Activated naive CD8-positive, alpha-beta T cell treated with anti-CD3 and anti-CD28 coated beads, Interleukin-2, amount 10 ng/mL, durations not matched to agents 7 days and 5 days (primary cell): ENCODE measurements around the gene SLC29A3. TPM values are rescaled to one million over a fixed set of nuclear protein-coding genes. Genes with fewer than 3 reads are reported as not detected.

Source experiments
- ATAC-seq: fragments of 150-1000 bp; cut with Tn5 transposase; one replicate; pipeline ENCODE4 v1.10.0; 2021; ENCODE audit warnings: low read depth, moderate library complexity
- POLR2A ChIA-PET: fragments of 350-600 bp; sonication (Branson Sonifier 250); formaldehyde crosslinking; loops from one replicate; lab custom pipeline; 2021; ENCODE audit warnings: antibody characterized with exemption; lab: Charles Lee
- DNase-seq: peaks from one replicate; pipeline ENCODE4 v3.0.0; 2021
- H3K27ac Mint-ChIP-seq: one replicate; pipeline ENCODE4 v1.8.0; 2022; ENCODE audit warnings: mild to moderate bottlenecking, mixed read lengths
- H3K27me3 Mint-ChIP-seq: one replicate; pipeline ENCODE4 v1.8.0; 2022; ENCODE audit warnings: mild to moderate bottlenecking, moderate library complexity, mixed read lengths
- H3K36me3 Mint-ChIP-seq: one replicate; pipeline ENCODE4 v1.8.0; 2021; ENCODE audit warnings: mild to moderate bottlenecking, mixed read lengths
- H3K4me1 Mint-ChIP-seq: one replicate; pipeline ENCODE4 v1.8.0; 2021; ENCODE audit warnings: mixed read lengths
- H3K4me3 Mint-ChIP-seq: one replicate; pipeline ENCODE4 v1.8.0; 2022; ENCODE audit warnings: mild to moderate bottlenecking, moderate library complexity, mixed read lengths
- H3K9me3 Mint-ChIP-seq: one replicate; pipeline ENCODE4 v1.8.0; 2021; ENCODE audit warnings: mixed read lengths
- total RNA-seq, 2 experiments: library from RNA; stranded (reverse); gene quantifications; one replicate each; pipeline ENCODE4 v1.2.3, GENCODE V29; 2021

SLC29A3 gene
- total RNA-seq, 2 experiments from 2014 or later: 5.6 to 5.8 TPM

DNA sequence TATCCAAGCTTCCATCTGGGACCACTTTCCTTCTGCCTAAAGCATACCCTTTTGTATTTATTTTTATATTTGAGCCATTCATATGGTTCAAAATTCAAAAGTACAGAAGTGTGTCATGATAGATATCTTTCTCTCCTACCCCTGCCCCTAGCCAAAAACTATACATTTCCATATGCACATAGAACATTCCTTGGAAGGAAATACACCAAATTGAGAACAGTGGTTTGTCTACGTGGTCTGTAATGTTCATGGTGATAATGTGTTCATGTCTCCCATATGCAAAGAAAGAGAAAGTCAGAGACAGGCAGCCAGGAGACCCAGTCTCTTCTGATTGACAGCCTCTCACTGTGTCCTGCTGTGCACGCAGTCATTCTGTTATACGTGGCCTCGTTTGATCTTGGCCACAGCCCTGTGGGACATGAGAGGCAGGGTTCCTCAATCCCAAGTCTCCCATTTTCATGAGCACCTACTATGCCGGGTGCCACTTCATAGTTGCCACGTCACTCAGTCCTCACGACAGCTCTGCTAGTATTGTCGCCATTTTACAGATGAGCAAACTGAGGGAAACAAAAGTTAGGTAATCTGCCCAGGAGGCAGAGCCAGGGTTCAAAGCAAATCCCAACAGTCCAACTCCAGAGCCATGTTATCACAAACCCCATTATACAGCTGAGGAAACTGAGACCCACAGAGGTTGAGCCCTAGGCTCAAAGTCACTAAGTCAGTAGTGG is 69.7 kb downstream of the SLC29A3 start:
- no peak for DNase-seq
- POLR2A ChIA-PET: no interaction called here
- Mint-ChIP-seq H3K4me3 (no peak overlapping the region), H3K36me3 (no peaks in the 10 kb centered on the region), H3K27me3 (peaks cover 31% of the 10 kb centered on the region), H3K27ac (no peak overlapping the region), H3K4me1 (no peaks in the 10 kb centered on the region), H3K9me3 (no peaks in the 10 kb centered on the region)
- no peak for ATAC-seq

DNA sequence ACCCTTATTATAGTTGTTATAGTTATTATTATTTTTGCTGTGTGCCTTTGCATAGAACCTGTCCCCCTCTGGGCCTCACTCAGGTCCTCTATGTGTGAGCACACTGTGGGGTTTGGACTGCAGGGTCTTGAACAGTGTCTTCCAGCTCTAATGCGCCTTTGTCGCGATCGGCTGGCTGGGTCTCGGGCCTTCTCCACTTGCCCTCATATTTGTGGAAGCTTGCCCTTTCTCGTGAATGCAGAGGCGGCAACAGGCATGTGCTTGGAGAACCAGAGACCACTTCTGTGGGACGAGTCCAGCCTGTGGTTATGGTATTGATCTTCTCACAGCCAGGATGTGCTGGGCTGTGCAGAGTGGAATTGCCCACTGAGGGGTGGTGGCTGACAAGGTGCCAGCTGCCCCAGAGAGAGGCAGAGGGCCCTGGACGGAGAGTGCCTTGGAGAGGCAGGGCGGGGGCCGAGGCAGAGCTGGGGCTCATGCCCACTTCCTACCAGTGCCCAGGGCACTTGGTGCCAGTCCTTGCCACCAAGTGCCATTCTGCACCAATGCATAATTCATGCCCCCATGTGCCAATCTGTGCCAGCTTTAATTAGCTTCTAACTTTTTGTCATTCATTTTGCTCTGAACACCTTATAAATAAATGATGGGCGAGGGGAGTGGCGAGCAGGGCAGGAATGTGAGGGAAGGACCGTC is 70.9 kb downstream of the SLC29A3 start:
- no peaks in the 10 kb centered on the region for H3K9me3 Mint-ChIP-seq
- DNase-seq: no peak
- H3K4me3 Mint-ChIP-seq: no peak overlapping the region
- POLR2A ChIA-PET: no interaction called here
- no peak for ATAC-seq
- H3K27me3 Mint-ChIP-seq: peaks cover 35% of the 10 kb centered on the region
- H3K36me3 Mint-ChIP-seq: no peaks in the 10 kb centered on the region
- H3K4me1 Mint-ChIP-seq: no peaks in the 10 kb centered on the region
- H3K27ac Mint-ChIP-seq: no peak overlapping the region

DNA sequence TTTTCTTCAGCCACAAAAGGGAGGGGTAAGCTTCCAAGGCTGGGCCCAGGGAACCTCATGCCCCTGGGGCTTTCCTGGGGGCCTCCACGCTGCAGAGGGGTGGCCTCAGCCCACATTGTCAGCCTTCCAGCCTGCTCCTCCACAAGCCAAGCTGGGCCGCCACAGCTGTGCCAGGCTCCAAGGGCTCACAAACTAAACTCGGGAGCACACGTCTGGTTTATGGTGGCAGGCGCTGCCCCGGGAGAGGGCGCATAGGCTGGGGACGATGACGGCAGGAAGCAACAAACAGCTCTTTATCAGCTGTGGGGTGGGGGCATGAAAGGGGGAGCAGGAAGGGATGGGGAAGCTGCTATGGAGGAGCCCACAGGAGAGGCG is 71.4 kb downstream of the SLC29A3 start:
- POLR2A ChIA-PET: no interaction called here
- Mint-ChIP-seq H3K4me1 (no peaks in the 10 kb centered on the region), H3K27ac (no peak overlapping the region), H3K4me3 (no peak overlapping the region), H3K36me3 (no peaks in the 10 kb centered on the region), H3K9me3 (no peaks in the 10 kb centered on the region), H3K27me3 (peaks cover 41% of the 10 kb centered on the region)
- DNase-seq (no peak), ATAC-seq (no peak)

DNA sequence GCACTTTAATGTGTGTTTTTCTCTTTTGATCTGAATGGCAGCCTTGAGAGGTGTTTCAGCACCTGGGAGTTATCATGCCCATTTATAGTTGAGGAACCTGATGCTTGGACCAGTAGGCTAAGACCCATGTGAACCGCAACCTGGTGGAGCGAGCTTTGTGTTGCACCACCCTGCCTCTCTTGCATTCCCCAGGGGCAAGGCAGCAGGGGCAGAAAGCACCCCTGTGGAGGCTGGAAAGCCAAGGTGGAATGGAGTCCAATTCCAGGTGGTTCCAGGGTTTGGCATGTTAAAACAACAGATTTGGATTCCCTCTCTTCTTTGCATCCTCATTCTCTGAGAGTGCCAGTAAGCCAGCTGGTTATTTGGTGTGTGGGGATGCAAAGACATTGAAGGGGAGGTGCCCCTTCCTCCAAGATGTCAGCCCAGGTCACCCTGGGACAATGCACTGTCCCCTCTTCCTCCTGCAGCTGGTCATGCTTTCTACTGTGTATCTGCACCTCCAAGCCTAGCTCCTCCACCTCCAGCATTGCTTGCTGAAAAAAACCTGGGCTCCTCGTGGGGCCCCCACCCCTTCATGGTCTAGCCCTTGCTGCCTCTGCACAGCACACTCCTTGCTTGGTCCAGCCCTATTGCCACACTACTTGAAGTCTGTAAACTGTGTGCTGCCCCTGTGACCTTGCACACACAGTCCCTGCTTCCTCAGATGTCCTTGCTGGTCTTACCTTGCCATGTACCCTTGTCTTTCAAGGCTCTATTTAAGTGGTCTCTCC is 72.0 kb downstream of the SLC29A3 start:
- no peaks in the 10 kb centered on the region for H3K4me1 Mint-ChIP-seq
- DNase-seq (no peak), ATAC-seq (no peak)
- H3K9me3 Mint-ChIP-seq: no peaks in the 10 kb centered on the region
- H3K4me3 Mint-ChIP-seq: no peak overlapping the region
- H3K27me3 Mint-ChIP-seq: peaks cover 47% of the 10 kb centered on the region
- H3K36me3 Mint-ChIP-seq: no peaks in the 10 kb centered on the region
- no peak overlapping the region for H3K27ac Mint-ChIP-seq
- POLR2A ChIA-PET: no interaction called here

DNA sequence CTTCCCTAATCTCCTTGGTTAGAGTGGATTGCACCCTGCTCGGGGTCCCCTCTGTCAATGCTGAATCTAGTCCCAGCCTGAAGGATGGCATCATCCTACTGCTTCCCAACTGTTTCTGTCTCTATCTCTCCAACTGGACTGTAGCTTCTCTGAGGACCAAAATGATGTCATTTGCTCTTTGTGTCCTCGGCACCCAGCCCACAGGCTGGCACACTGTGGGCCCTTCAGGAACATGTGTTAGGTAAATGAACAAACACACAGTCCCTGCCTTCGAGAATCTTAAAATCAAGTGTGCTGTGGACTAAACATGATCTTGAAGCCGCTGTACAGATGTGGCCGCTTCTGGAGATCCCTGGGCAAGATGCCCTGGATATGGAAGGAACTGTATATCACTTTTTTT is 72.6 kb downstream of the SLC29A3 start:
- H3K36me3 Mint-ChIP-seq: no peaks in the 10 kb centered on the region
- no peak for ATAC-seq
- POLR2A ChIA-PET: no interaction called here
- H3K27ac Mint-ChIP-seq: no peak overlapping the region
- H3K4me1 Mint-ChIP-seq: no peaks in the 10 kb centered on the region
- no peak overlapping the region for H3K4me3 Mint-ChIP-seq
- DNase-seq: no peak
- H3K9me3 Mint-ChIP-seq: no peaks in the 10 kb centered on the region
- H3K27me3 Mint-ChIP-seq: peaks cover 45% of the 10 kb centered on the region

DNA sequence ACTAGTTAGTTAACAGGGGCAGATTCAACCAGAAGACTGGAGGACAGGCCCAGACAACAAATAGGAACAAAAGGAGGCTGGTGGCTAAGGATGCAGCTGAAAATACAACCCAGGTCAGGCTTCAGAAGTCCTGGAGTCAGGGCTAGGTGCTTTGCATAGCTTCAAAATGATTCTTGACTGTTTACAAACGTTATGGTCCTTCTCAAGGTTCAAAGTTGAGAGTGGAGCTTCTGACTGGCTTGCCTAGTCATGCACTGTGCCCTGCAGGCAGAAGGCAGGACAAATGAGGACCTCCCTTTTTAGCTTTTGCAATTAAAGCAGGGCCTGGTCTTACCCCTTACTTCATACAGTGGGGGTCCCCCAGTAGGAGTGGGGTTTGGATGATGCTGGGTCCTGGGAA is 73.2 kb downstream of the SLC29A3 start:
- ATAC-seq (no peak), DNase-seq (no peak)
- Mint-ChIP-seq H3K36me3 (no peaks in the 10 kb centered on the region), H3K27me3 (peaks cover 45% of the 10 kb centered on the region), H3K27ac (no peak overlapping the region), H3K4me1 (no peaks in the 10 kb centered on the region), H3K4me3 (no peak overlapping the region), H3K9me3 (no peaks in the 10 kb centered on the region)
- POLR2A ChIA-PET: no interaction called here

DNA sequence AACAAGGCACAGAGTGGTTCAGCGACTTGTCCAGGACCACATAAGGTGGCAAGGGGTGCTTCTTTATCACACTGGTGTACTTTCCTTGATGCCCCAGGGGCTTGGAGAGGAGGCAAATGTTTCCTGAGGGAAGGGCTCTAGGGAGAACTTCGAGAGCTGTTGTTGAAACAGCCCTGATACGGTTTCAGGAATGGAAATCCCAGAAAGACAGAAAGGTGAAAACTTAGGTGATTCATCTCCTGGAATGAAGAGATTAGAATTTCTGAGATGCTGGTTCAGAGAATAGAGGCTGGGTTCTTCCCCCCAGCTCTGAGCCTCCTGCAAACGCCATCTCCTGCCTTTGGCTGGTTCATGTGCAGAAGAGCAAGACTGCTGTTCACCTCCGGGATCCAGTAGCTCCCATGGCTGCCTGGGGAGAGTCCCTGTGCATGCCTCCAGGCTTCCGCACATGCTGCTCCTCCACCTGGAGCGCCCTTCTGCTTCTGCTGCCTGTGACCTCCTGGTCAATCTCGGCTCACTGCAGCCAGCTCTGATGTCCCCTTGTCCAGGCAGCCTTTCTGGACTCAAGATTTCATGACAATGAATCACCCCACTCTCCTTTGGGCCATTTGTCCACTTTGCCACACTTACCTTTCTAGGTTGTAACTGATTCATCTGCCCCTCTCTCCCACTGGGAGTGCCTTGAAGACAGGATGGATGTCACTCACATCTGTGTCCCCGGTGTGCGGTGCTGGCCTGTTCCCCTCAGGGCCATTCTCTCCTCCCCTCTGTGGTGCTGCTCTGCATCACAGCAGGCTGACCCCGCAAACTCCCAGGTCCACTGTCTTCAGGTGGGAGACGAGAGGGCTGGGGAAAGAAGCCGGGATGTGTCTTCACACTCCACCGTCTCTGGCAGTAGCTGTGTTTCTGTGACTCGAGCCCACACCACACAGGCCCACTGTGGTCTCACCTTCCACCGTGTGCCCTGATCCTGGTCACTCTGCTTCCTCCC is 74.0 kb downstream of the SLC29A3 start:
- POLR2A ChIA-PET: no interaction called here
- H3K27me3 Mint-ChIP-seq: peaks cover 49% of the 10 kb centered on the region

DNA sequence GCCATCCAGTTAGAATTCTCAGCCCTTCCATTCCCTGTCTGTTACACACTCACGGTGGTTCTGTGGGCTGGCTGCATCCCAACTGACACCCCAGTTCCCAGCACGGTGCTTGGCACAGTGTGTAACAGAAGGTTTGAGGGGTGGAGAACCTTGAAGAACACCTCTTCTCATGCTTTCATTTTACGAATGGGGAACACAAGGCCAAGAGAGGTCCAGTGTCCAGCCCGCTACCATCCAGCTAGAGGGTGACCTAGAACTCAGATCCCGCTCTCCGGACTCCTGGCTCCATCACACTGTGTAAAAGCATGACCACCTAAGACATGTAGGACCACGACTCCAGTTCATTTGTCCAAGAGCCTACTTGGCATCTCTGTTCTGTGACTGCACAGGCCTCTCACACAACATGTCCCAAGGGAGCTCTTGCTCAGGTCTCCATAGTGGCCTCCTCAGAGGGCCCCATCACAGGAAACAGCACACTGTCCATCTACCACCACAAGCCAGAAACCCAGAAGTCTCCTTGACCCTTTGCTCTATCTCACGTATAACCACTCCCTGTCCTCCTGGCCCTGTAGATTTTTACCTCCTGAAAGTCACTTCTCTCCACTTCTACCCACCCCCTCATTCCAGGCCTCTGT is 74.9 kb downstream of the SLC29A3 start:
- H3K4me1 Mint-ChIP-seq: peaks cover 2% of the 10 kb centered on the region
- H3K9me3 Mint-ChIP-seq: no peaks in the 10 kb centered on the region
- H3K27ac Mint-ChIP-seq: no peak overlapping the region
- H3K27me3 Mint-ChIP-seq: peaks cover 50% of the 10 kb centered on the region
- H3K4me3 Mint-ChIP-seq: no peak overlapping the region
- no peak for DNase-seq
- no peaks in the 10 kb centered on the region for H3K36me3 Mint-ChIP-seq
- ATAC-seq: no peak
- POLR2A ChIA-PET: no interaction called here

More for the DNA sequence above, 74.0 kb downstream of the SLC29A3 start:
- ATAC-seq (no peak), DNase-seq (no peak)
- Mint-ChIP-seq H3K9me3 (no peaks in the 10 kb centered on the region), H3K4me1 (peaks cover under 1% of the 10 kb centered on the region), H3K27ac (no peak overlapping the region), H3K4me3 (no peak overlapping the region), H3K36me3 (no peaks in the 10 kb centered on the region)

DNA sequence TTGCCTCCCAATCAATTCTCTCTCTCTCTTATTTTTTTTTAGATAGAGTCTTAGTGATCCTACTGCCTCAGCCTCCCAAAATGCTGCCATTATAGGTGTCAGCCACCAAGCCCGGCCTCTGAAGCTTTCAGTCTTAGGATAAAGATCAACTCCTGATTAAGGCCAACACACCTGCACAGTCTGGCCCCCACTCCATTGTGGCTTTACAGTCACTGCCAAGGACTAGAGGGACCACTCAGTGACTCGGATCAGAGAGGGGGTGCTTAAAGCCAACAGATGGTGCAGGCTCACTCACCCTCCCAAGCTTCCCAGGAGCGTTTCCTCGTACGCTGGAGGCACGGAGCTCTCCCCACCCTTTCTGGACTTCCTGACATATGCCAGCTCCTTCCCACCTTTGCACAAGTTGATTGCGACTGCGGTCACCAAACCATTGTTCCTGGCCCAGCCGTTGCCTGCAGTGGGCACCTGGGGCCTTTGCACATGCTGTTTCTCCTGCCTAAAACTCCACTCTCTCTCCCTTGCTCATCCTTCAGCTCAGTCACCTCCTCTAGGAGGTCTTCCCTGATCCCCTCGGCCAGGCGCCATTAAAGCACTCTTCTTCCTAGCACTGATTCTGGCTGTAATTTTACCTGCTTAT is 76.0 kb downstream of the SLC29A3 start:
- POLR2A ChIA-PET: no interaction called here
- Mint-ChIP-seq H3K27me3 (peaks cover 61% of the 10 kb centered on the region), H3K4me3 (no peak overlapping the region), H3K27ac (no peak overlapping the region), H3K9me3 (no peaks in the 10 kb centered on the region), H3K36me3 (no peaks in the 10 kb centered on the region), H3K4me1 (peaks cover 2% of the 10 kb centered on the region)
- ATAC-seq (no peak), DNase-seq (no peak)

DNA sequence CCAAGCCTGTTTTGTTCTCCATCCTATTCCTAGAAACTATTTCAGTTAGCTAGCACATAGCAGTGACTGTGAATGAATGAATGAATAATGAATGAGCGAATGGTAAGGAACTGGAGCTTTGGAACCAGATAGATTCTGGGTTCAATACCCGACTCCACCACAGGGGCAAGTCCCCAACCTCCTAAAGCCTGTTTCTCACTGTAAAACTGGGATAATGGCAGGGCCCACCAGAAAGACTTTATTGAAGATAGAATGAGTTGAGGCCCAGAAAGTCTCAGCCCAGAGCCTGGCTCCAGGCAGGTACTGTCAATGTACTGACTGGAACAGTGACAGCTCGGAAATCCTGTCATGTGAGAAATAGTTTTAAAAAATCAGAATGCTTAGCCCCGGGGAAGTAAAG is 76.6 kb downstream of the SLC29A3 start:
- no peak for ATAC-seq
- POLR2A ChIA-PET: no interaction called here
- Mint-ChIP-seq H3K36me3 (no peaks in the 10 kb centered on the region), H3K27me3 (peaks cover 63% of the 10 kb centered on the region), H3K9me3 (no peaks in the 10 kb centered on the region), H3K4me1 (peaks cover 2% of the 10 kb centered on the region), H3K27ac (no peak overlapping the region), H3K4me3 (no peak overlapping the region)
- DNase-seq: no peak

DNA sequence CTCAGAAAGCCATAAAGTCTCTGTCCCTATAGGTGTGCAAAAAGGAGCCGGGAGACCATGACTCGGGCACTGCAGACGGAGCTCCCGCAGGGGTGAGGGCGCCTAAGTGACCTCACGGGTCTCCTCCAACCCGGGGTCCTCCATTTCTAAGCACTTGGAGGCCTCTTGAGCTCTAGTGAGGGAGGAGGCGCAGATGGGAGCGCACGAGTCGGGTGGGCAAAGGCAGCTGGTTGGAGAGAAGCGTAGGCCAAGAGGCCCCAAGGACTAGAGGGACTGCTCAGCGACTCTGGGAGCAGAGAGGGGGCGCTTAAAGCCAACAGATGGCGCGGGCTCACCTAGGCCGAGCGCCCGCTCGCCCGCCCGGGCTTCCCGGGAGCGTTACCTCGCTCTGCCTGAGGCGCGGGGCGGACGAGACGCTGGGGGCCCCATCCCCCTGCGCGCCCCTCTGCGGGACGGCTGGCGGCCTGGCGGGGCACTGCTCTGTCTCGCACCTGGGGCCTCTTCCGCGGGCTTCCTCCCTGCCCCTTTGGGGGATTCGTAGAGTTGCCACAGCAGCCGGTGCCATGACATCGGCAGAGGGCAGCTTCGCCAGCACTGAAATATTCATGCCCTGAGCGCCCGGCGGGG is 77.1 kb downstream of the SLC29A3 start:
- ATAC-seq: peak; percentile 79
- Mint-ChIP-seq H3K4me1 (peaks cover 2% of the 10 kb centered on the region), H3K36me3 (no peaks in the 10 kb centered on the region), H3K27ac (no peak overlapping the region), H3K9me3 (no peaks in the 10 kb centered on the region), H3K4me3 (no peak overlapping the region), H3K27me3 (peaks cover 62% of the 10 kb centered on the region)
- POLR2A ChIA-PET: no interaction called here
- DNase-seq: peak; percentile 56
